HG02840 (cell line): ENCODE measurements around the gene SDC1.

Source experiments
- ATAC-seq: cut with Tn5 transposase; IDR thresholded peaks from one replicate; pipeline ENCODE4 v1.9.1; 2021; ENCODE audit warnings: mild to moderate bottlenecking, moderate library complexity, moderate number of reproducible peaks; ENCODE audit not compliant: unreplicated experiment, low FRiP score

Gene SDC1

GRCh38 chr2:20156076-20156759, 68.7 kb downstream of the SDC1 start:
- no peak for ATAC-seq

DNA sequence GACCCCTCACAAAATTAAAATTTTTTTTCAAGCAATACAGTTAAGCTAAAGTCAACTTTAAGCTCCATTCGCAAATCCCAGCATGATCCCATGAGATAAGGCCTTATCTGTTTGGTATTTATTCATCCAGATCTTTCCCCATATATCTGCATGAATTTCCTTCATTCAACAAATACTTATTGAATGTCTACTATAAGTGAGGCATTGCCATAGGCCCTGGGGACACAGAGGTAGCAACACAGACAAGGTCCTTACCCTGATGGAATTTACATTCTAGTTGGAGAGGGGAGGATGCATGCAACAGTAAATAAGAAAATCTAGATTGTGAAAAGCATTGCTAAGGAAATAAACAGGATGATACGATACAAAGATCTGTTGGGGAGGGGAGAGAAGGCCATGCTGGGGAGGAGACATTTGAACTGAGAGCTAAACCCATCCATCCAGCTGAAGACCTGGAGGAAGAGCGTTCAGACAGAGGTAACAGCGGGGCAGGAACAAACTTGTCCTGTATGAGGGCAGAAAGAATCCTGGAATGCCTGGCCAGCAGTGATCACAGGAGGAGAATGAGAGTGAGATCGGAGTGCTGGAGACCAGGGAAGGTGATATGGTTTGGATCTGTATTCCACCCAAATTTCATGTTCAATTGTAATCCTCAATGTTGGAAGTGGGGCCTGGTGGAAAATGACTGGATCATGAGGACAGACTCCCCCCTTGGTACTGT, 71.6 kb downstream of the SDC1 start:
- ATAC-seq = no peak

- peak; percentile 46 for ATAC-seq
Observed at GRCh38 chr2:20150806-20151571, 73.9 kb downstream of the SDC1 start.
